GM18870 (cell line): ENCODE results near the gene CPNE6.
"Not testable (repeated sequence)": the region's sequence is repeated elsewhere in the genome, so short reads cannot be mapped to it uniquely, and the experiment has no call there.

Experiments
- ATAC-seq: cut with Tn5 transposase; IDR thresholded peaks from one replicate; pipeline ENCODE4 v1.9.1; 2021; ENCODE audit warnings: moderate library complexity; ENCODE audit not compliant: unreplicated experiment

CPNE6 gene

DNA sequence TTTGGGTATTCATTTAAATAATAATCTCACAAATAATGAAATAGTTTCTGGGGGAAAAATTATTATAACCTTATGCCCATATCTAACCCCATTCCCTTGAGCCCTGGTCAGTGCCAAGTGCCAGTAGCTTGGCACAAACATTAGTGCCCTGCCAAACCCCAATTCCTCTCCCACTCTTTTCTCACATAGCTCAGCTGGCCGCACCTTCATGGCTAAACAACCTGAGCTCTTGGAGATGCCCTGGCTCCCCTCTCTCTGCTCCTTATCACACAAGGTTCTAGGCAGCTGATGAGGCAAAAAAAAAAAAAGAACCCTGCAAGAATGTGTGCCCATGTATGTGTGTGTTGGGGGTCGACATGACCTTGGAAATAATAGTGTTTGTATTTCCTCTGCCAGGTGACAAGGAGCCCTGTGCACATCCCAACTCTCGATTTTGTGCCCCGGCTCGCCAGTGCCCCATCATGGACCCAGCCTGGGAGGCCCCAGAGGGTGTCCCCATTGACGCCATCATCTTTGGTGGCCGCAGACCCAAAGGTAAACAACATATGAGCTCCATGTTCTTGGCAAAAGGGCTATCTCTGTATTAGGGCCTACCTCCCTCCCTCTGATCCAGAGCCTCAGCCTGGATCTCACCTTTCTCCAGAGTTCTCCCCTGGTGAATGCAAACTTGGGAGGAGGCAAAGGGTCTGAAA, 31.1 kb downstream of the CPNE6 start:
- ATAC-seq: no peak

DNA sequence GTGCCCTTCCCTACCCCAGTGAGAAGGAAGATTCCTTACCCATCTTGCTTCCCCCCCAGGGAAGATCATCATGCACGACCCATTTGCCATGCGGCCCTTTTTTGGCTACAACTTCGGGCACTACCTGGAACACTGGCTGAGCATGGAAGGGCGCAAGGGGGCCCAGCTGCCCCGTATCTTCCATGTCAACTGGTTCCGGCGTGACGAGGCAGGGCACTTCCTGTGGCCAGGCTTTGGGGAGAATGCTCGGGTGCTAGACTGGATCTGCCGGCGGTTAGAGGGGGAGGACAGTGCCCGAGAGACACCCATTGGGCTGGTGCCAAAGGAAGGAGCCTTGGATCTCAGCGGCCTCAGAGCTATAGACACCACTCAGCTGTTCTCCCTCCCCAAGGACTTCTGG, 32.1 kb downstream of the CPNE6 start:
- ATAC-seq: no peak

- ATAC-seq: not testable (repeated sequence)
Observed at GRCh38 chr14:24105609-24106239, 34.4 kb downstream of the CPNE6 start.

- no peak for ATAC-seq
Observed at GRCh38 chr14:24106672-24107271, 35.4 kb downstream of the CPNE6 start.

DNA sequence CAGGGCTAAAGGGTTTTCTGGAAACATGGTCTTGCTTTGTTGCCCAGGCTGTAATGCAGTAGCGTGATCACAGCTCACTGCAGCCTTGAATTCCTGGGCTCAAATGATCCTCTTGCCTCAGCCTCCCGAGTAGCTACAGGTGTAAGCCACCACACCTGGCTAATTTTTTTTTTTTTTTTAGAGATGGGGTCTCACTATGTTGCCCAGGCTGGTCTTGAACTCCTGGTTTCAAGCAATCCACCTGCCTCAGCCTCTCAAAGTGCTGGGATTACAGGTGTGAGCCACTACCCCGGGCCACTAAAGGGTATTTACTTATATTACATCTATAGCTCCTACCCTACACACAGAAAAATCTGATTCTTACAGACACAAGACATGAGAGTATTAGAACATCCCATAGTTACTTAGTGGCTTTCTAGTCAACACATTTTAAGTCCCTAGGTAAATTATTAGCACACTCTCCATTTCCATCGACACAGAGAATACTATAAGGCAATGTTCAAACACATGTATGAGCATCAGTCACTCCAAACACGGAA, 37.0 kb downstream of the CPNE6 start:
- peak; percentile 14 for ATAC-seq

DNA sequence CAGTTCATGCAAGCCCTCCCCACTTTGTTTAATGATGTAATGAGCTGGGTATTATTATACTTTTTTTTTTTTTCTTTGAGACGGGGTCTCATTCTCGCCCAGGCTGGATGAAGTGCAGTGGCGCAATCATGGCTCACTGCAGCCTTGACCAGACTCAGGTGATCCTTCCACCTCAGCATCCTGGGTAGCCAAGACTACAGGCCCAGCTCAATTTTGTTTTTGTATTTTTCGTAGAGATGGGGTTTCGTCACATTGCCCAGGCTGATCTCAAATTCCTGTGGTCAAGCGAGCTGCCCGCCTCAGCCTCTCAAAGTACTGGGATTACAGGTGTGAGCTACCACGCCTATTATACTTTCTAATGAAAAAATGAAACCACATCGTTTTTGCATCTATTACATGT, 38.7 kb downstream of the CPNE6 start:
- no peak for ATAC-seq

DNA sequence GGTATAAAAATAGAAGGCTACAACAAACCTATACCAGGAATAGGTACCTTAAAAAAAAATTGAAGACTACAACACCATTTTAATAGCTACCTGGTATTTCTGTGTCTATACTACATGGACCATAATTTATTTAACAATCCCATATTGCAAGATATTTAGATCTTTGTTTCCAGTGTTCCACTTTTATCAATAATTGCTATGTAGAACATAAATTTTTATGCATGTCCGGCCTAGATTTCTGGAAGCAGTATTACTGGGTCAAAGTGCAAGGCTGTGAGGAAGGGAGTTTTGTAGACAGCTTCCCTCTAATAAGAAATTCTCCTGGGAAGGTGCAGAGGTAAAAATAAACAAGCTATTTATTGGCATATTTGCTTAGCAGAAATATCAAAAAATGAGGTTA, 39.2 kb downstream of the CPNE6 start:
- ATAC-seq: no peak

DNA sequence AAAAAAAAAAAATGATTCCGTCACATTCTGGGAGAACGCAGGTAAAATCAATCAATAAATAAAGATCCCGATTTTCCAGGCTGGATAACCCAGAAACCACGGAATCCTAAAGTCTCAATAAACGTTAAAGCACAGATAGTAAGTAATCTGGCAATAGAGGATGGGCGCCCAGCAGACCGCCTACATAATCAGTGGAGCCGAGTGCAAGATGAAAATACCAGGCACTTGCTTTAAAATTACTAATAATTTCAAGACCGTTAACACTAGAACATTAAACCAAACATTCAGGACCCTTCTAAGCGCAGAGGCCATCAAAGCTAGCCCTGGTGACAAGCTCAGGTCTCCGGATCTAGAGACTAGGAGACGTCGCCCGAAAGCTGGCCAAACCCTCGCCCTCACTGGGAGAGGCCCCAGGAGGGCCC, 42.0 kb downstream of the CPNE6 start:
- no peak for ATAC-seq

GRCh38 chr14:24113801-24114531, 42.6 kb downstream of the CPNE6 start:
- ATAC-seq: no peak

- peak; percentile 83 for ATAC-seq
Observed at GRCh38 chr14:24114532-24115421, 43.4 kb downstream of the CPNE6 start, which contains the start of the genes DCAF11 and NRL. TSS of gene DCAF11 (plus strand) at chr14:24114777. CDS start at chr14:24115595, 818 bp downstream. TSS of gene NRL (minus strand) at chr14:24114949. CDS start at chr14:24082848, 32,101 bp downstream.

- no peak for ATAC-seq
Observed at GRCh38 chr14:24115422-24116127, 44.2 kb downstream of the CPNE6 start.

- ATAC-seq: no peak
Observed at GRCh38 chr14:24116128-24116814, 44.9 kb downstream of the CPNE6 start.

- no peak for ATAC-seq
Observed at GRCh38 chr14:24117179-24117578, 45.8 kb downstream of the CPNE6 start.

- ATAC-seq: no peak
Observed at GRCh38 chr14:24119691-24120090, 48.3 kb downstream of the CPNE6 start.

- no peak for ATAC-seq
Observed at GRCh38 chr14:24121210-24121609, 49.8 kb downstream of the CPNE6 start.

DNA sequence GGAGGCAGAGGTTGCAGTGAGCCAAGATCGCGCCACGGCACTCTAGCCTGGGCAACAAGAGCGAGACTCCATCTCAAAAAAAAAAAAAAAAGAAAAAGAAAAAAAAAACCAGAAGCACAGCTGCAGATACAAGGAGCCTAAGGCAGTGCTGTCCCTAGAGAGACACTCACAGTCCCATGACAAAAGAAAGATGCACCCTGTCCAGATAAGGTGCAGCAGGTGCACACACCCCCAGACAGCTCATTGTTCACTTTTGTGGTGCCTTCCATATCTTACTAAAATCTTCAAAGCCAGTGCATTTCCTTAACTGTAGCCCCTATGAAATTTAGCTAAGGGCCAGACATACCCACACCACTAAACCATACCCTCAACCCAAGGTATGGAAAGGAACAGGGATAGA, 51.1 kb downstream of the CPNE6 start:
- ATAC-seq: no peak

DNA sequence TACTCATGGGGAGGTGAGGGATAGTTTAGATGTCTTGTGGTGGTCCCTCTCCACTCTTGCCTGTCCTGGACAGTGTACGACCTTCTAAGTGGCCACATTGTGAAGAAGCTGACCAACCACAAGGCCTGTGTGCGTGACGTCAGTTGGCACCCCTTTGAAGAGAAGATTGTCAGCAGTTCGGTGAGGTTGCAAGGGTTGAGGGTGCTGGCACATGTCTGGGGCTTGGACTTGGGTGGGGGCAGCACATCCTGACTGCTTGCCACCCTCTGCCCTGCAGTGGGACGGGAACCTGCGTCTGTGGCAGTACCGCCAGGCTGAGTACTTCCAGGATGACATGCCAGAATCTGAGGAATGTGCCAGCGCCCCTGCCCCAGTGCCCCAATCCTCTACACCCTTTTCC, 51.5 kb downstream of the CPNE6 start:
- ATAC-seq: no peak

GRCh38 chr14:24123424-24124417, 52.4 kb downstream of the CPNE6 start:
- ATAC-seq: peak; percentile 50
